ENCODE measurements around the gene PCDHGA8.

The PCDHGA8 gene

GRCh38 chr5:141420855-141421488 is 28.5 kb downstream of the PCDHGA8 start, which contains the start of gene PCDHGA11 (continued):
- TF ChIP-seq, protein P1, sequence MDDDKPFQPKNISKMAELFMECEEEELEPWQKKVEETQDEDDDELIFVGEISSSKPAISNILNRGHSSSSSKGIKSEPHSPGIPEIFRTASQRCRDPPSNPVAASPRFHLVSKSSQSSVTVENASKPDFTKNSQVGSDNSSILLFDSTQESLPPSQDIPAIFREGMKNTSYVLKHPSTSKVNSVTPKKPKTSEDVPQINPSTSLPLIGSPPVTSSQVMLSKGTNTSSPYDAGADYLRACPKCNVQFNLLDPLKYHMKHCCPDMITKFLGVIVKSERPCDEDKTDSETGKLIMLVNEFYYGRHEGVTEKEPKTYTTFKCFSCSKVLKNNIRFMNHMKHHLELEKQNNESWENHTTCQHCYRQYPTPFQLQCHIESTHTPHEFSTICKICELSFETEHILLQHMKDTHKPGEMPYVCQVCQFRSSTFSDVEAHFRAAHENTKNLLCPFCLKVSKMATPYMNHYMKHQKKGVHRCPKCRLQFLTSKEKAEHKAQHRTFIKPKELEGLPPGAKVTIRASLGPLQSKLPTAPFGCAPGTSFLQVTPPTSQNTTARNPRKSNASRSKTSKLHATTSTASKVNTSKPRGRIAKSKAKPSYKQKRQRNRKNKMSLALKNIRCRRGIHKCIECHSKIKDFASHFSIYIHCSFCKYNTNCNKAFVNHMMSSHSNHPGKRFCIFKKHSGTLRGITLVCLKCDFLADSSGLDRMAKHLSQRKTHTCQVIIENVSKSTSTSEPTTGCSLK (tag by site-specific recombination; IDR thresholded peaks at IDR 0.05): no peak
- TF ChIP-seq ZNF2 (tag by site-specific recombination; IDR thresholded peaks at IDR 0.05) (peak; percentile 70), ZNF791 (tag by site-specific recombination; IDR thresholded peaks at IDR 0.05) (0 out of 2 replicates have a peak, but pooled peaks have one; percentile 26), PATZ1 (tag by site-specific recombination; IDR thresholded peaks at IDR 0.05) (0 out of 2 replicates have a peak, but pooled peaks have one; percentile 3), ZSCAN30 (tag by site-specific recombination; IDR thresholded peaks at IDR 0.05) (0 out of 2 replicates have a peak, but pooled peaks have one; percentile 22), ZSCAN23 (tag by site-specific recombination; IDR thresholded peaks at IDR 0.05) (no peak), ZBTB21 (tag by site-specific recombination; IDR thresholded peaks at IDR 0.05) (no peak), ELK4 (IDR thresholded peaks at IDR 0.05; ENCODE audit: borderline replicate concordance, low read depth, low read length) (no peak), ZBTB26 (tag by site-specific recombination; optimal IDR thresholded peaks at IDR 0.05) (peak; percentile 24), ZNF335 (tag by site-specific recombination; conservative IDR thresholded peaks at IDR 0.05) (0 out of 2 replicates have a peak, but pooled peaks have one; percentile 20), GFI1B (tag by site-specific recombination; IDR thresholded peaks at IDR 0.05) (no peak), SP7 (tag by site-specific recombination; IDR thresholded peaks at IDR 0.05) (0 out of 2 replicates have a peak, but pooled peaks have one; percentile 28)
- TF ChIP-seq, protein P2, sequence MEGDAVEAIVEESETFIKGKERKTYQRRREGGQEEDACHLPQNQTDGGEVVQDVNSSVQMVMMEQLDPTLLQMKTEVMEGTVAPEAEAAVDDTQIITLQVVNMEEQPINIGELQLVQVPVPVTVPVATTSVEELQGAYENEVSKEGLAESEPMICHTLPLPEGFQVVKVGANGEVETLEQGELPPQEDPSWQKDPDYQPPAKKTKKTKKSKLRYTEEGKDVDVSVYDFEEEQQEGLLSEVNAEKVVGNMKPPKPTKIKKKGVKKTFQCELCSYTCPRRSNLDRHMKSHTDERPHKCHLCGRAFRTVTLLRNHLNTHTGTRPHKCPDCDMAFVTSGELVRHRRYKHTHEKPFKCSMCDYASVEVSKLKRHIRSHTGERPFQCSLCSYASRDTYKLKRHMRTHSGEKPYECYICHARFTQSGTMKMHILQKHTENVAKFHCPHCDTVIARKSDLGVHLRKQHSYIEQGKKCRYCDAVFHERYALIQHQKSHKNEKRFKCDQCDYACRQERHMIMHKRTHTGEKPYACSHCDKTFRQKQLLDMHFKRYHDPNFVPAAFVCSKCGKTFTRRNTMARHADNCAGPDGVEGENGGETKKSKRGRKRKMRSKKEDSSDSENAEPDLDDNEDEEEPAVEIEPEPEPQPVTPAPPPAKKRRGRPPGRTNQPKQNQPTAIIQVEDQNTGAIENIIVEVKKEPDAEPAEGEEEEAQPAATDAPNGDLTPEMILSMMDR (tag by site-specific recombination; IDR thresholded peaks at IDR 0.05): peak; percentile 59

DNA sequence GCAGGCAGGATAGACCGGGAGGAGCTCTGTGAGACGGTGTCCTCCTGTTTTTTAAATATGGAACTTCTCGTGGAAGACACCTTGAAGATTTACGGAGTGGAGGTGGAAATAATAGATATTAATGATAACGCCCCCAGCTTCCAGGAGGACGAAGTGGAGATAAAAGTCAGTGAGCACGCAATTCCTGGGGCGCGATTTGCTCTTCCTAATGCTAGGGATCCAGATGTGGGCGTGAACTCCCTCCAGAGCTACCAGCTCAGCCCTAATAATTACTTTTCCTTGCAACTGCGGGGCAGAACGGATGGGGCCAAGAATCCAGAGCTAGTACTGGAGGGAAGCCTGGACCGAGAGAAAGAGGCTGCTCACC is 29.0 kb downstream of the PCDHGA8 start:
- no peaks in the 10 kb centered on the region for H3K4me1 ChIP-seq (ENCODE audit: control insufficient read depth, insufficient read depth, low read length)
- peak overlapping the region; percentile 67 for H3K4me3 ChIP-seq (ENCODE audit: low read depth, low read length)
- POLR2A ChIA-PET: interaction anchor here (0.9 to 1.5 kb wide), 3 partner anchors 100 to 103 kb away, joined by 3 to 6 read pairs (median 4); partner anchors contain the start of gene TAF7
- no peak overlapping the region for H3K27ac ChIP-seq (ENCODE audit: extremely low read depth, low read depth, low read length)
- TF ChIP-seq ZNF658 (tag by site-specific recombination; IDR thresholded peaks at IDR 0.05) (no peak), REPIN1 (tag by site-specific recombination; IDR thresholded peaks at IDR 0.05; ENCODE audit: low read depth) (no peak), KLF9 (tag by site-specific recombination; IDR thresholded peaks at IDR 0.05; ENCODE audit: low read depth) (peak; percentile 41; the same call in 1 of the 2 replicates)
- no peaks in the 10 kb centered on the region for H3K36me3 ChIP-seq (ENCODE audit: control insufficient read depth in 2 of 2, insufficient read depth in 1 of 2, low read length in 2 of 2)
- CTCF ChIA-PET: interaction anchor here (0.6 to 7.0 kb wide), 55 partner anchors 8 to 222 kb away, joined by 3 to 160 read pairs (median 5); partner anchors contain the start of genes DIAPH1, PCDHB11, PCDHB14 and PCDHB15
- no peaks in the 10 kb centered on the region; the same call in 1 of the 2 replicates for H3K9me3 ChIP-seq (ENCODE audit: control insufficient read depth, insufficient read depth, low read depth, low read length)
